Activated naive CD8-positive, alpha-beta T cell treated with anti-CD3 and anti-CD28 coated beads, Interleukin-2, amount 10 ng/mL, durations not matched to agents 7 days and 5 days (primary cell): ENCODE data around the gene NAT16. TPM values are rescaled to one million over a fixed set of nuclear protein-coding genes. Genes with fewer than 3 reads are reported as not detected.

ENCODE experiments used
- ATAC-seq: fragments of 150-1000 bp; cut with Tn5 transposase; one replicate; pipeline ENCODE4 v1.10.0; 2021; ENCODE audit warnings: low read depth, moderate library complexity
- POLR2A ChIA-PET: fragments of 350-600 bp; sonication (Branson Sonifier 250); formaldehyde crosslinking; loops from one replicate; lab custom pipeline; 2021; ENCODE audit warnings: antibody characterized with exemption; lab: Charles Lee
- DNase-seq: peaks from one replicate; pipeline ENCODE4 v3.0.0; 2021
- H3K27ac Mint-ChIP-seq: one replicate; pipeline ENCODE4 v1.8.0; 2022; ENCODE audit warnings: mild to moderate bottlenecking, mixed read lengths
- H3K27me3 Mint-ChIP-seq: one replicate; pipeline ENCODE4 v1.8.0; 2022; ENCODE audit warnings: mild to moderate bottlenecking, moderate library complexity, mixed read lengths
- H3K36me3 Mint-ChIP-seq: one replicate; pipeline ENCODE4 v1.8.0; 2021; ENCODE audit warnings: mild to moderate bottlenecking, mixed read lengths
- H3K4me1 Mint-ChIP-seq: one replicate; pipeline ENCODE4 v1.8.0; 2021; ENCODE audit warnings: mixed read lengths
- H3K4me3 Mint-ChIP-seq: one replicate; pipeline ENCODE4 v1.8.0; 2022; ENCODE audit warnings: mild to moderate bottlenecking, moderate library complexity, mixed read lengths
- H3K9me3 Mint-ChIP-seq: one replicate; pipeline ENCODE4 v1.8.0; 2021; ENCODE audit warnings: mixed read lengths
- total RNA-seq, 2 experiments: library from RNA; stranded (reverse); gene quantifications; one replicate each; pipeline ENCODE4 v1.2.3, GENCODE V29; 2021

Gene NAT16
- total RNA-seq, 2 experiments from 2014 or later: not detected

GRCh38 chr7:101165958-101166647, 14.0 kb downstream of the NAT16 start:
- DNase-seq (no peak), ATAC-seq (no peak)
- Mint-ChIP-seq H3K4me3 (peak overlapping the region; percentile 87), H3K27ac (no peak overlapping the region), H3K9me3 (no peaks in the 10 kb centered on the region), H3K27me3 (peaks cover 73% of the 10 kb centered on the region), H3K4me1 (peaks cover 38% of the 10 kb centered on the region), H3K36me3 (peaks cover 4% of the 10 kb centered on the region)
- POLR2A ChIA-PET: interaction anchor here (0.6 to 2.4 kb wide), 6 partner anchors 8 to 1268 kb away, joined by 3 to 8 read pairs (median 4); partner anchors contain the start of genes SRRT, TRIM56 and UFSP1

GRCh38 chr7:101165075-101165957, 14.8 kb downstream of the NAT16 start, which contains the start of gene VGF:
VGF (minus strand) TSS chr7:101165569; CDS start chr7:101164843, 726 bp downstream.
- Mint-ChIP-seq H3K9me3 (no peaks in the 10 kb centered on the region), H3K4me1 (peaks cover 31% of the 10 kb centered on the region), H3K27me3 (peaks cover 65% of the 10 kb centered on the region), H3K27ac (peak within 1 kb of the TSS; percentile 40), H3K4me3 (peak within 1 kb of the TSS; percentile 87), H3K36me3 (peaks cover 4% of the 10 kb centered on the region)
- DNase-seq (peak; percentile 97), ATAC-seq (peak; percentile 84)
- POLR2A ChIA-PET: interaction anchor here (0.6 to 2.4 kb wide), 7 partner anchors 8 to 1268 kb away, joined by 3 to 8 read pairs (median 4); partner anchors contain the start of genes SRRT, TRIM56 and UFSP1

- POLR2A ChIA-PET: interaction anchor here (2.4 kb wide), 1 partner anchor 9 kb away, joined by 8 read pairs; no protein-coding TSS in a partner anchor
- Mint-ChIP-seq H3K36me3 (peaks cover 6% of the 10 kb centered on the region), H3K9me3 (no peaks in the 10 kb centered on the region), H3K27me3 (peaks cover 54% of the 10 kb centered on the region), H3K4me1 (peaks cover 25% of the 10 kb centered on the region), H3K27ac (no peak overlapping the region), H3K4me3 (peak overlapping the region; percentile 25)
- ATAC-seq (no peak), DNase-seq (peak; percentile 48)
These were observed 15.8 kb downstream of the NAT16 start for GRCh38 chr7:101164071-101164840.

- DNase-seq (peak; percentile 66), ATAC-seq (peak; percentile 45)
- peaks cover 47% of the 10 kb centered on the region for H3K27me3 Mint-ChIP-seq
- POLR2A ChIA-PET: interaction anchor here (2.4 kb wide), 1 partner anchor 10 kb away, joined by 8 read pairs; no protein-coding TSS in a partner anchor
- peaks cover 6% of the 10 kb centered on the region for H3K36me3 Mint-ChIP-seq
- peaks cover 20% of the 10 kb centered on the region for H3K4me1 Mint-ChIP-seq
- peak overlapping the region; percentile 75 for H3K4me3 Mint-ChIP-seq
- no peak overlapping the region for H3K27ac Mint-ChIP-seq
- no peaks in the 10 kb centered on the region for H3K9me3 Mint-ChIP-seq
These were observed 16.6 kb downstream of the NAT16 start for GRCh38 chr7:101163279-101164070.

- H3K36me3 Mint-ChIP-seq: peaks cover 10% of the 10 kb centered on the region
- DNase-seq (peak; percentile 59), ATAC-seq (no peak)
- POLR2A ChIA-PET: interaction anchor here (0.6 to 1.2 kb wide), 2 partner anchors 19 to 22 kb away, joined by 3 to 6 read pairs; no protein-coding TSS in a partner anchor
- peaks cover 39% of the 10 kb centered on the region for H3K27me3 Mint-ChIP-seq
- H3K27ac Mint-ChIP-seq: no peak overlapping the region
- H3K4me1 Mint-ChIP-seq: peaks cover 19% of the 10 kb centered on the region
- peak overlapping the region; percentile 70 for H3K4me3 Mint-ChIP-seq
- H3K9me3 Mint-ChIP-seq: no peaks in the 10 kb centered on the region
These were observed 17.4 kb downstream of the NAT16 start for GRCh38 chr7:101162551-101163278.

- Mint-ChIP-seq H3K4me3 (peak overlapping the region; percentile 70), H3K27me3 (peaks cover 31% of the 10 kb centered on the region), H3K9me3 (no peaks in the 10 kb centered on the region), H3K27ac (no peak overlapping the region), H3K4me1 (peaks cover 17% of the 10 kb centered on the region), H3K36me3 (peaks cover 10% of the 10 kb centered on the region)
- DNase-seq (no peak), ATAC-seq (no peak)
- POLR2A ChIA-PET: interaction anchor here (0.7 to 1.2 kb wide), 2 partner anchors 21 to 1745 kb away, joined by 3 to 8 read pairs; no protein-coding TSS in a partner anchor
These were observed 18.2 kb downstream of the NAT16 start for GRCh38 chr7:101161692-101162471.

- H3K36me3 Mint-ChIP-seq: peaks cover 13% of the 10 kb centered on the region
- ATAC-seq (no peak), DNase-seq (no peak)
- H3K4me3 Mint-ChIP-seq: no peak overlapping the region
- H3K4me1 Mint-ChIP-seq: peaks cover 14% of the 10 kb centered on the region
- POLR2A ChIA-PET: no interaction called here
- peaks cover 22% of the 10 kb centered on the region for H3K27me3 Mint-ChIP-seq
- no peaks in the 10 kb centered on the region for H3K9me3 Mint-ChIP-seq
- no peak overlapping the region for H3K27ac Mint-ChIP-seq
These were observed 19.2 kb downstream of the NAT16 start for GRCh38 chr7:101160910-101161309.

- no peak for ATAC-seq
- H3K9me3 Mint-ChIP-seq: no peaks in the 10 kb centered on the region
These were observed 20.1 kb downstream of the NAT16 start for GRCh38 chr7:101159696-101160674.

GRCh38 chr7:101156866-101157589, 23.1 kb downstream of the NAT16 start:
- ATAC-seq: no peak
- H3K27me3 Mint-ChIP-seq: peaks cover 18% of the 10 kb centered on the region
- POLR2A ChIA-PET: interaction anchor here (0.5 to 1.3 kb wide), 4 partner anchors 8 to 55 kb away, joined by 3 to 7 read pairs (median 4); partner anchors contain the start of gene VGF
- H3K9me3 Mint-ChIP-seq: no peaks in the 10 kb centered on the region
- H3K36me3 Mint-ChIP-seq: peaks cover 12% of the 10 kb centered on the region
- no peak overlapping the region for H3K4me3 Mint-ChIP-seq
- DNase-seq: no peak
- peaks cover 12% of the 10 kb centered on the region for H3K4me1 Mint-ChIP-seq
- H3K27ac Mint-ChIP-seq: no peak overlapping the region

More at GRCh38 chr7:101159696-101160674, 20.1 kb downstream of the NAT16 start:
- H3K36me3 Mint-ChIP-seq: peaks cover 12% of the 10 kb centered on the region
- POLR2A ChIA-PET: no interaction called here
- DNase-seq: no peak
- no peak overlapping the region for H3K4me3 Mint-ChIP-seq
- peaks cover 15% of the 10 kb centered on the region for H3K4me1 Mint-ChIP-seq
- H3K27me3 Mint-ChIP-seq: peaks cover 14% of the 10 kb centered on the region
- H3K27ac Mint-ChIP-seq: no peak overlapping the region
